Ovary (tissue), 9 donors: Measurements from ENCODE around the gene TFF1. TPM values are rescaled to one million over a fixed set of nuclear protein-coding genes. Genes with fewer than 3 reads are reported as not detected.

ENCODE experiments used
- DNase-seq, 5 donors: peaks; one replicate each; pipeline ENCODE4 v3.0.0-alpha.2; 2019 to 2020
- H3K27ac ChIP-seq, 2 donors: fragments of 200-600 bp; one replicate each; pipeline versions ENCODE4 v1.5.1 to v1.8.0; 2019 to 2022
- H3K27me3 ChIP-seq: fragments of 200-600 bp; one replicate; pipeline ENCODE4 v1.8.0; 2022
- H3K36me3 ChIP-seq: fragments of 200-600 bp; sonication (generic); one replicate; pipeline ENCODE4 v1.5.1; 2019
- H3K4me1 ChIP-seq: one replicate; pipeline ENCODE4 v1.8.1; 2013; ENCODE audit warnings: mild to moderate bottlenecking, moderate library complexity; ENCODE audit not compliant: insufficient read depth
- H3K4me3 ChIP-seq: fragments of 200-600 bp; sonication (generic); one replicate; pipeline ENCODE4 v1.5.1; 2017
- H3K9me3 ChIP-seq, 2 donors: fragments of 200-600 bp in 1 of 2; sonication (generic) in 1 of 2; one replicate each; pipeline versions ENCODE4 v1.5.1 to v1.8.1; 2013 to 2019; ENCODE audit warnings: mild to moderate bottlenecking in 1 of 2, moderate library complexity in 1 of 2
- CTCF ChIP-seq, 3 donors: fragments of 450-650 bp in 2 of 3; fragments of 200-600 bp in 1 of 3; IDR thresholded peaks; one replicate each; pipeline versions ENCODE4 v1.5.1 to v1.8.0; 2016 to 2022; ENCODE audit warnings: antibody characterized with exemption in 3 of 3, mild to moderate bottlenecking in 1 of 3
- EP300 ChIP-seq: sonication (generic); formaldehyde crosslinking; IDR thresholded peaks from one replicate; pipeline ENCODE4 v1.6.1; 2017; ENCODE audit warnings: antibody characterized with exemption
- POLR2A ChIP-seq: fragments of 450-650 bp; IDR thresholded peaks from one replicate; pipeline ENCODE4 v1.6.1; 2017; ENCODE audit warnings: antibody characterized with exemption, mild to moderate bottlenecking, moderate library complexity
- WGBS, 3 donors: extraction: QIAGEN DNeasy Blood & Tissue Kit in 1 of 3; methylation state at CpG; one replicate each; pipeline versions ENCODE4 v1.1.5 to v1.1.7; 2013 to 2017; 5-methylcytosine and 5-hydroxymethylcytosine counted together
- intact Hi-C, 4 donors: fragments of 100-400 bp; cut with DNase I; formaldehyde crosslinking; loops; one replicate each; pipeline versions ENCODE4 v1.11.0 to v1.15.1; 2022 to 2023
- polyA plus RNA-seq, 2 donors: library from polyadenylated mRNA; stranded (reverse); fragments of 200-250 nt in 1 of 2; fragments of 350-450 nt in 1 of 2; fragmentation: Illumina TruSeq in 1 of 2; extraction: RNeasy Lipid Tissue Mini Kit (QIAGEN cat#74804) in 1 of 2; gene quantifications; one replicate each; pipeline ENCODE4 v1.2.3, GENCODE V29; 2013 to 2014
- total RNA-seq, 7 donors: library from RNA; depleted of rRNA in 2 of 7; stranded (reverse); fragments of >200 nt in 2 of 7; fragmentation: NEBNext Ultra II Directional in 3 of 7; extraction: Animal tissue kit (Norgen Biotek cat#: 25700) in 3 of 7; gene quantifications; one replicate each; pipeline versions ENCODE4 v1.1.0 to v1.2.4, GENCODE V29; 2016 to 2023
- donor health status: DM: no; HTN: no; CAD: no; lungs with moderate emphysema.
- donor health status: DM: no; HTN: no; CAD: no.
- donor health status: Bipolar disorder and iron deficiency.
- donor health status: DM: yes; HTN: yes; CAD: no.
- donor health status: DM: no; HTN: no; CAD: no.
- donor health status: DM: yes; HTN: yes; CAD: no.

TFF1 gene
- total and polyA plus RNA-seq, 9 donors, result 1.4 TPM; not detected in 8

- DNase-seq, result no peak
- Histone ChIP-seq H3K4me1 (no peaks in the 10 kb centered on the region), H3K4me3 (no peak overlapping the region), H3K27ac (no peak overlapping the region), H3K27me3 (no peaks in the 10 kb centered on the region), H3K36me3 (no peaks in the 10 kb centered on the region), H3K9me3 (no peaks in the 10 kb centered on the region)
- no peak for TF ChIP-seq POLR2A
- TF ChIP-seq CTCF (IDR thresholded peaks at IDR 0.05), result no peak
- no peak for TF ChIP-seq EP300
- intact Hi-C loops, result no loop called here
- 73 to 84% (median 74%) methylated on average over 6 of the region's 6 CpGs for WGBS, 3 donors
Measured at GRCh38 chr21:42324896-42325295, 41.4 kb downstream of the TFF1 start.

- intact Hi-C loops, result no loop called here
- WGBS, 3 donors, result 84 to 92% (median 87%) methylated on average over 4 of the region's 4 CpGs
- TF ChIP-seq EP300 (no peak), CTCF (IDR thresholded peaks at IDR 0.05) (no peak), POLR2A (no peak)
Measured at GRCh38 chr21:42321845-42322244, 44.5 kb downstream of the TFF1 start.

GRCh38 chr21:42321231-42321630 is 45.1 kb downstream of the TFF1 start:
- DNase-seq, result no peak
- H3K27ac ChIP-seq, result no peak overlapping the region
- H3K36me3 ChIP-seq, result no peaks in the 10 kb centered on the region
- no peaks in the 10 kb centered on the region for H3K27me3 ChIP-seq
- intact Hi-C loops, result no loop called here
- no peak for TF ChIP-seq POLR2A
- no peak for TF ChIP-seq EP300
- no peak for TF ChIP-seq CTCF (IDR thresholded peaks at IDR 0.05)
- H3K9me3 ChIP-seq, result no peaks in the 10 kb centered on the region
- no peaks in the 10 kb centered on the region for H3K4me1 ChIP-seq
- 86 to 89% (median 88%) methylated on average over 10 of the region's 10 CpGs for WGBS, 3 donors
- H3K4me3 ChIP-seq, result no peak overlapping the region

More at GRCh38 chr21:42321845-42322244, 44.5 kb downstream of the TFF1 start:
- Histone ChIP-seq H3K27me3 (no peaks in the 10 kb centered on the region), H3K36me3 (no peaks in the 10 kb centered on the region), H3K4me3 (no peak overlapping the region), H3K9me3 (no peaks in the 10 kb centered on the region), H3K27ac (no peak overlapping the region), H3K4me1 (no peaks in the 10 kb centered on the region)
- no peak for DNase-seq

GRCh38 chr21:42320791-42321190 is 45.5 kb downstream of the TFF1 start:
- WGBS, 3 donors, result 89 to 95% (median 91%) methylated on average over 8 of the region's 8 CpGs
- H3K27ac ChIP-seq, result no peak overlapping the region
- DNase-seq, result no peak
- no peaks in the 10 kb centered on the region for H3K4me1 ChIP-seq
- no peaks in the 10 kb centered on the region for H3K27me3 ChIP-seq
- intact Hi-C loops, result no loop called here
- no peak overlapping the region for H3K4me3 ChIP-seq
- no peaks in the 10 kb centered on the region for H3K36me3 ChIP-seq
- no peak for TF ChIP-seq POLR2A
- TF ChIP-seq CTCF (IDR thresholded peaks at IDR 0.05), result no peak
- no peak for TF ChIP-seq EP300
- no peaks in the 10 kb centered on the region for H3K9me3 ChIP-seq
